A549 (cell line): ENCODE results near the gene TIMM10.

Experiments
- CEBPB ChIP-seq, 2 experiments: fragments of >200 bp in 1 of 2; sonication (Bioruptor Twin) in 1 of 2; formaldehyde crosslinking in 1 of 2; IDR thresholded peaks; 2 replicates each; pipeline ENCODE4 v1.6.1; 2012 to 2016
- CTCF ChIP-seq: fragments of >200 bp; sonication (Bioruptor Twin); formaldehyde crosslinking; IDR thresholded peaks from 3 replicates; pipeline ENCODE4 v1.5.1; 2016
- JUNB ChIP-seq: fragments of >200 bp; sonication (Bioruptor Twin); formaldehyde crosslinking; IDR thresholded peaks from 2 replicates; pipeline ENCODE4 v1.6.1; 2016
- PHF8 ChIP-seq: fragments of 200-600 bp; sonication (generic); IDR thresholded peaks from 2 replicates; pipeline ENCODE4 v1.6.1; 2016; ENCODE audit warnings: low read depth, mild to moderate bottlenecking, antibody characterized with exemption, moderate library complexity, borderline replicate concordance
- REST ChIP-seq: fragments of 200-600 bp; sonication (generic); IDR thresholded peaks from 2 replicates; pipeline ENCODE4 v1.6.1; 2016; ENCODE audit warnings: antibody characterized with exemption, mild to moderate bottlenecking, moderate library complexity
- RFX5 ChIP-seq: fragments of 450-650 bp; IDR thresholded peaks from 2 replicates; pipeline ENCODE4 v1.7.1; 2014; ENCODE audit warnings: antibody characterized with exemption, mild to moderate bottlenecking, moderate library complexity

- TF ChIP-seq CTCF (no peak), JUNB (no peak), CEBPB (IDR thresholded peaks at IDR 0.05) (no peak), RFX5 (no peak), REST (no peak), PHF8 (no peak)
These were observed 15.8 kb downstream of the TIMM10 start for GRCh38 chr11:57514538-57515331.
